GM21825 (cell line): ENCODE data around the gene KIF5A.
"Not testable (repeated sequence)": the region's sequence is repeated elsewhere in the genome, so short reads cannot be mapped to it uniquely, and the experiment has no call there.

Experiments used
- ATAC-seq: cut with Tn5 transposase; IDR thresholded peaks from one replicate; pipeline ENCODE4 v1.9.1; 2021; ENCODE audit warnings: mild to moderate bottlenecking, moderate library complexity; ENCODE audit not compliant: unreplicated experiment

KIF5A gene

DNA sequence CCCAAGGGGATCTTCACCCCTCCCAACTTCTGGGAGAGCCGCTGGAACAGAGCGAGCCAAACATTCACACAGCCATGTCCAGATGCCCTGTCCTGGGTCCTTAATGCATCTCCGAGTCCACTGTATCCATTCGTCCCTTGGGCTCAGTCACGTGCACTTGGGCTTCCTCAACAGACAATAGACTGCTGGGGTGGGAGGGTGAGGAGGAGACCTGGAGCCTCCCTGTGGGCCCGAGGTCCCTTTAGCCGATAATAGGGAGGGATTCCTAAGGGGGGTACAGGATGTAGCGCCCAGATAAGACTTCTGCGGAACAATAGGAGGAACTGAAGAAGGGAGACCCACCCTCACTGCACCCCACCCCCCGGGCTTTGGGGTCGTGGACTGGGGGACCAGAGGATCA lies 68.1 kb downstream of the KIF5A start:
- ATAC-seq = no peak

DNA sequence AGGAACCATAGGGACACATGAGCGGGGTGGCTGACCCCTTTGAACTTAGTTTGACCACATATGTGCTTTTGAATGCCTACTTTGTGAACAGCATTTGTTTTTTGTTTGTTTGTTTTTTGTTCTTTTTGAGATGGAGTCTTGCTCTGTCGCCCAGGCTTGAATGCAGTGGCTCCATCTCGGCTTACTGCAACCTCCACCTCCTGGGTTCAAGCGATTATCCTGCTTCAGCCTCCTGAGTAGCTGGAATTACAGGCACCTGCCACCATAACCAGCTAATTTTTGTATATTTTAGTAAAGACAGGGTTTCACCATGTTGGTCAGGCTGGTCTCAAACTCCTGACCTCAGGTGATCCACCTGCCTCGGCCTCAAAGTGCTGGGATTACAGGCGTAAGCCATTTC lies 68.6 kb downstream of the KIF5A start:
- ATAC-seq = not testable (repeated sequence)

DNA sequence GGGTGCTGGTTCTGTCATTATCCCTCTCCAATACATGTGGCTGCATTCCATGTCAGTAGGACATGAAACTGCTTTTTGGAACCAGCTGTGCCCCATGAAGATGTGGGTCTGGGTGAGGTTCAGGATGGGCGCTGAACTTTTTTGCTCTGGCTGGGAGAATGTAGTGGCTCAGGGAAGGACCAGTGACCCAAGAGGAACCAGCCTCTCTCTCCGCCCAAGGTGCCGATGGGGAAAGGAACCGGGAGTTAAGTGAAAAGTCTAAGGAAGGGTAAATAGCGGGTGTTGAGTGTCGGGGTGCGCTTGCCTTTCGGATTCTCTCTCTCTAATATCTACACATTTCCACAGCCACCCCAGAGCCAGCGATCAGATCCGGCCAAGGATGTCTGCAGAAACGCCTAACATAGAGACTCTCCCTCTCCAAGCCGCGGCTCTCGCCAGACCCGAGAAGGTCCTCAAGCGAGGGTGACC lies 69.2 kb downstream of the KIF5A start:
- ATAC-seq = no peak

DNA sequence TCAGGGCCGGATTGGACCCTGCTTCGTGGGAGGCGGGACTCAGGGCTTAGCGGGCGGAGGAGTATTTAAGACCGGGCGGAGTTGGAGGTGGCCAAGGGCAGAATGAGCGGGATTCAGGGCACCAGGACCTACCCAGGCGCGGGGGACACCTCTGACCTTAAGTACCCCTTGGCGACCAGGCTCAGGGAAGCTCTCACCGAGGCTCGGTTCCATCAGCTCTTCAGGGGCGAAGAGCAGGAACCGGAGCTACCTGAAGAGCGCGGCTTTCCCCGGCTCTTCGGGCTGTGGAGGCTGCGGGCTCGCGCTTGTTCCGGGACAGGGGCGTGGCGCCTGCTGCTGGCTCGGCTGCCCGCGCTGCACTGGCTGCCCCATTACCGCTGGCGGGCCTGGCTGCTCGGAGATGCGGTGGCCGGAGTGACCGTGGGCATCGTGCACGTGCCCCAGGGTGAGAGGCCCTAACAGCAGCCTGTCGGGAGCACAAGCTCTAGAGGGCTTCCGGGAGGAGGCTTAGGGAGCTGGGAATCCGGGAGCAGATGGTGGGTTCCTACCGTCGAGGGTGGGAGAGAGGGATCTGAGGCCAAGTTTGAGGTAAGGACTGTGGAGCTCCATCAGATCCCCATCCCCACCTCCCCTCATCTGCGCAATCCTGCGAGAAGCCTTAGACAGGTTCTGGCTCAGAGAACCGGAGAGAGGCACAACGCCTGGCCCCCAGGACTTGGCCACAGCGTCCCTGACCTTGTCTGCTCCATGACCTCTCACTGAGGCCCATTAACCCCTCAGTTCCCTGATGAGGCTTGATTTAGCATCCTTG lies 69.8 kb downstream of the KIF5A start:
- ATAC-seq = no peak

DNA sequence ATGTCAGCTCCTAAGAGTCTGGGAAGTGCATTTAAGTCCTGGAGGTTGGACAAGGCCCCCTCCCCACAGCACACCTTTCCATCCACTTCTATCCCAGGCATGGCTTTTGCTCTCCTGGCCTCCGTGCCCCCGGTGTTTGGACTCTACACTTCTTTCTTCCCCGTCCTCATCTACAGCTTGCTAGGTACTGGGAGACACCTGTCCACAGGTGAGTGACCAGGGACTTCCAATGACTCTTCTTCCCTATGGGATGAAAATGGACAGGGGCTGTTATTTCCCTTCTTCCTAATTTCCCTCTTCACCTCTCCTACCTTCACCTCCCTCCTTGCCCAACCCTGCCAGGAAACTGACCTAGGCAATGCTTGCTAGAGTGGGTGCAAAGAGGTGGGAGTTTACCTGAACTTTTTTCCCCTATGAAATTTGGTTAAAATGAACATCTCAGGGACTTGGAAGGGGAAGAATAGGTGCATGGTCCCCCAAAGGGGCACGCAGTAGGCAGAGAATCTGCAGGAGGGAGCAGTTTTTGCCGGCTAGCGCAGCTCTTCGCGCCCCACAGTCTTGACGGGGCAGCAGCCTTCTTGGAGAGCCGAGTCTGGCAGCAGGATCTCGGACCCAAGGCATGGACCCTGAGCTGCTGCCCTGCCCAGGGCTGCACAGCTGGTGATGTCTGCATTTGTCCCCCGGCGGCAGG lies 70.5 kb downstream of the KIF5A start:
- no peak for ATAC-seq

DNA sequence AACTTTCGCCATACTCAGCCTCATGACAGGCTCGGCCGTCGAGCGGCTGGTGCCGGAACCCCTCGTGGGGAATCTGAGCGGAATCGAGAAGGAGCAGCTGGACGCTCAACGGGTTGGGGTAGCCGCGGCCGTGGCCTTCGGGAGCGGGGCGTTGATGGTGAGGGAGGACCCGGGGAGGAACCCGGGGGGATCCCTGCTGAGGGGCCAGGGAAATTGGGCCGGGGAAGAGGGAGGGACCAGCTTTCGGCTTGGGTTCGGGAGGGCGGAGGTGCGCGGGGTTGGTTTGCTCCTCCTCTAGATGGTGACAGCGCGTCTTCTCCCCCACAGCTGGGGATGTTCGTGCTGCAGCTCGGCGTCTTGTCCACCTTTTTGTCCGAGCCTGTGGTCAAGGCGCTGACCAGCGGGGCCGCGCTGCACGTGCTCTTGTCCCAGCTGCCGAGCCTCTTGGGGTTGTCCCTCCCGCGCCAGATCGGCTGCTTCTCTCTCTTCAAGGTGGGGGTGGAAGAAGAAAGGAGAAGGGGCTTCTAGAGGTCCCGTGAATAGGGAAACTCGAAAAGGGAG lies 71.2 kb downstream of the KIF5A start:
- no peak for ATAC-seq

DNA sequence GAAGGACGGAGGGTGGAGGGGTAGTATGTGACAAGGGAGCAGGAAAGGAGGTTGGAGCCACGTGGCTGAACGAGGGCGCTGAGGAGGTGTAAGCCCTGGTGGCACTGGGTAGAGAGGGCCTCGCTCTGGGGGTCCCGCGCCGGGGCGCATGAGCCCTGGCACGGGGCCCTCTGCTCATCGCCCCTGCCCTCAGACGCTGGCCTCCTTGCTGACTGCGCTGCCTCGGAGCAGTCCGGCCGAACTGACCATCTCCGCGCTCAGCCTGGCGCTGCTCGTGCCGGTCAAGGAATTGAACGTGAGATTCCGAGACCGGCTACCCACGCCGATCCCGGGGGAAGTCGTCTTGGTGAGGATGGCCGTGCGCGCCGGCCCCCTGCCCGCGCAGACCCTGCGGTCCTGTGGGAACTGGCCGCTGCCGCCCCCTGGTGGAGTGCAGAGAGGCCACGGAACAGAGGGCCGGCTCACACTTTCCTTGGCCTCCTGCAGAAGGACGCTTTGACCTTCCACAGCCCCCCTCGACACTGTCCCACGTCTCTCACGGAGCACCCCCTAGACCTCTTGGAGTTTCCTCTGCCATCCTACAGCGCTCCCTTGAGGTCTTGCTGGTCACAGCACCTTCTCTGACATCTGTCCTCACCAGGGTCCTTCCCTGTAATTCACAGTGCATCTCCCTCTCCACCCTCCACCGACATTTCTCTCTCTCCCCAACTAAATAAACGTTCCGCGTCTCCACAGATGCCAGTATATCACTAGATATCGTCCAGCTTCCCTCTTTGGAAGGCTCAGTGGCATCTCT lies 71.9 kb downstream of the KIF5A start:
- ATAC-seq = no peak

DNA sequence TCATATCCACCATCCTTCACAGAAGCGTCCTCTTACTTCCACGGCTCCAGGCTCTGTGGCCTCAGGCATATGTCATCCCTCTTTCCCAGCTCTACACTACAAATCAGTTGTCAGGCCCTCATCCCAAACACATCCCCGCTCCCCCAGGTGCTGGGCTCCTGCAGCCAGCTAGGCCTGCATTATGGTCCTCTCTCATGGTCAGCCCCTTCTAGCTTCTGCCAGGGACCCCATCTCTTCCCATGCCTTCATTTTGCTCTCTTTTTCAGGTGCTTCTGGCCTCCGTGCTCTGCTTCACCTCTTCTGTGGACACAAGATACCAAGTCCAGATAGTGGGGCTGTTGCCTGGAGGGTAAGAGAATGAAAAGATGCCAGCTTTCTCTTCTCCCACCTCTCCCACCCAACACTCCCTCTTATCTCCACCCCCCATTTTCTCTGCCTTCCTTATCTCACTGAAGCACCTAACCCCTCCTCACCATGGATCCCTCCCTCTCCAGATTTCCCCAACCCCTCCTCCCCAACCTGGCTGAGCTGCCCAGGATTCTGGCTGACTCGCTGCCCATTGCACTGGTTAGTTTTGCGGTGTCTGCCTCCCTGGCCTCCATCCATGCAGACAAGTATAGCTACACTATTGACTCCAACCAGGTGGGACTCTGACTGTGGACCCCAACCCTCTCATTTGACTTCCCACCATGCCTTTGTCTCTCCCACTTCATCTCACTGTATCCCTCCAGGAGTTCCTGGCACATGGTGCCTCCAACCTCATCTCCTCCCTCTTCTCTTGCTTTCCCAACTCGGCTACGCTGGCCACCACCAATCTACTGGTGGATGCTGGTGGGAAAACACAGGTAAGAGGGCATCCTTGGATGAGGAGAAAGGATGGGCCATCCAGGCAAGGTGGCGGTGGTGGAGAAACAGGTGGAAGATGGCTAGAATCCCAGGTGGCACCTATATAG lies 72.7 kb downstream of the KIF5A start:
- no peak for ATAC-seq

DNA sequence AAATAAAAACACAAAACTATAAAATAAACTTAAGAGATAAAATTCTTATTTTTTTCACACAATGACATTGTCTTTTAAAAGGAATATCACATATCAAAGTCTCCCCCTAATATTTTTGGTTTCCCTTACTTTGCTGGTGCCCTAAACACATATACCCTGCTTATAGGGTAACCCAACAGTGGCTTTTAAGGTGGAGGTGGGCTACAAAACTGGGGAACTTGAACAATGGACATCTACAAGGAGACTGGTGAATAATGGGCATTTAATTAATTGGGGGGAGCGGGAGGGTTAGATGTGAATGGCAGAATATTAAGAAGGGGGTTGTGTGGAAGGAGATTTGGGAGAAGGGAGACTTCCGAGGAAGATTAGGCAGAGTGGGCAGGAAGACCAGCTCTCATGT lies 73.5 kb downstream of the KIF5A start:
- no peak for ATAC-seq

DNA sequence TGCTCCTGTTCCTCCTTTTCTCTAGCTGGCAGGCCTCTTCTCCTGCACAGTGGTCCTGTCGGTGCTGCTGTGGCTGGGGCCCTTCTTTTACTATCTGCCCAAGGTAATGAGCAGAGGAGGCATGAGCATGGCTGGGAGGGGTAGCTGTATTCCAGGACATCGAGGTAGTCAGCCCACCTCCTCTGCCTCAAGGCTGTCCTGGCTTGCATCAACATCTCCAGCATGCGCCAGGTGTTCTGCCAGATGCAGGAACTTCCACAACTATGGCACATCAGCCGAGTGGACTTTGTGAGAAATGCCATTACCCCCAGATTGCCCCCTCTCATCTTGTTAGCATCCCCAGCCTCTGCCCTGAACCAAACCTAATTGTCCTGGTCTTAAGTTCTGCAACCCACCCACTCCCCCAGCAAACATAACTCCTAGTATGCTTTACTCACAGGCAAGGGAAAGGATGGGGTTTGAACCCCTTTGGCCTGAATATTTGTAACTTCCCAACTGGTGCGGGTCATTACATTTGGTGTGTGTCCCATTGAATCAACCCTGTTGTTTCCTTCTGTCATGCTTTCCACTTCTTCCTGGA lies 74.1 kb downstream of the KIF5A start:
- no peak for ATAC-seq

DNA sequence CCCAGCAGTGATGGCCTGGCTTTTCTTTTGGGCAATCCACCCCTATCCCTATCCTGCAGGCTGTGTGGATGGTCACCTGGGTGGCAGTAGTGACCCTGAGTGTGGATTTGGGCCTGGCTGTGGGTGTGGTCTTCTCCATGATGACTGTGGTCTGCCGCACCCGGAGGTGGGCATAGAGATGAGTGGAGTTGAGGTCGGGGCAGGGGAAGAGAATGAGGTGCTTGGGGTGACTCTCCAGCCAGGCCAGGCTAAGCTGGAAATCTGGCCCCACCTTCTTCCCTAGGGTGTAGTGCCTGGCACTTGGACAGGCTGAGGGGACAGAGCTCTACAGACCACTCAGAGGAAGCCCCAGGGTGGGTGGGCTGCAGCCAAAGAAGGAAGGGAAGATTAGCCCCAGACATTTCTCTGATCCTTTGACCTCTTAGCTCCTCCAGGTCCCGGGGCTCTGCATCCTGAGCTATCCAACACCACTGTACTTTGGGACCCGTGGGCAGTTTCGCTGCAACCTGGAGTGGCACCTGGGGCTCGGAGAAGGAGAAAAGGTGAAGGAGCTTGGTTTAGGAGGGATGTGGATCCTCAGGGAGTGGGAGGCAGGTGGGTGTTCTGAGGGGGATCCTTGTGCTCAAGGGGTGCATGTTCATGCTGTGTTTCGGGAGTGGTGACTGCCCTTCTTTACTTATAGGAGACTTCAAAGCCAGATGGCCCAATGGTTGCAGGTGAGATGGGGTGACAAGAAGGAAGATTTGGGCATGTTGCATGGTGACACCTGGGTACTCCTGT lies 74.8 kb downstream of the KIF5A start:
- no peak for ATAC-seq

DNA sequence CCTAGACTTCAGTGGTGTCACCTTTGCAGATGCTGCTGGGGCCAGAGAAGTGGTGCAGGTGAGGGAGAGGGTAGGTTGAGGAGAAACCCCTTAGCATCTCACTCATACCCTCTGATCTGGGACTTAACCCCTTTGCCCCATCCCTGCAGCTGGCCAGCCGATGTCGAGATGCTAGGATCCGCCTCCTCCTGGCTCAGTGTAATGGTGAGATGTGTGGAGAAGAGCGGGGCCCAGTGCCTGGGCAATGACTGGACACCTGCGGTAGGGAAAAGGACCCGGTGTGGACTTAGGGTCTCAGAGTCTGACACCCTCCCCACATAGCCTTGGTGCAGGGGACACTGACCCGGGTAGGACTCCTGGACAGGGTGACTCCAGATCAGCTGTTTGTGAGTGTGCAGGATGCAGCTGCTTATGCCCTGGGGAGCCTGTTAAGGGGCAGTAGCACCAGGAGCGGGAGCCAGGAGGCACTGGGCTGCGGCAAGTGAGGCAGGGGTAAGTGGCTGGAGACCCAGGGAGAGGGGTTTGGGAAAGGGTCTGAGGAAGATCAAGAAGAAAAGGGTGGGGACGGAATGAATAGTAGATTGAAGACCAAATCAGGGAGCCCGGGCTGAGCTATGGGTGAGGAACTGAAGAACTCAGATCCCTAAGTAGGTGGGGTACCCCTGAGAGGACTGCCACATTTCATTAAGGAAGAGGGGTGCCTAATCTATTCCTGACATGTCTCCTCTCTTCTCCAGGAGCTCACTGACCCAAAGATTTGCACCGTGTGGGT lies 75.6 kb downstream of the KIF5A start:
- ATAC-seq = no peak

DNA sequence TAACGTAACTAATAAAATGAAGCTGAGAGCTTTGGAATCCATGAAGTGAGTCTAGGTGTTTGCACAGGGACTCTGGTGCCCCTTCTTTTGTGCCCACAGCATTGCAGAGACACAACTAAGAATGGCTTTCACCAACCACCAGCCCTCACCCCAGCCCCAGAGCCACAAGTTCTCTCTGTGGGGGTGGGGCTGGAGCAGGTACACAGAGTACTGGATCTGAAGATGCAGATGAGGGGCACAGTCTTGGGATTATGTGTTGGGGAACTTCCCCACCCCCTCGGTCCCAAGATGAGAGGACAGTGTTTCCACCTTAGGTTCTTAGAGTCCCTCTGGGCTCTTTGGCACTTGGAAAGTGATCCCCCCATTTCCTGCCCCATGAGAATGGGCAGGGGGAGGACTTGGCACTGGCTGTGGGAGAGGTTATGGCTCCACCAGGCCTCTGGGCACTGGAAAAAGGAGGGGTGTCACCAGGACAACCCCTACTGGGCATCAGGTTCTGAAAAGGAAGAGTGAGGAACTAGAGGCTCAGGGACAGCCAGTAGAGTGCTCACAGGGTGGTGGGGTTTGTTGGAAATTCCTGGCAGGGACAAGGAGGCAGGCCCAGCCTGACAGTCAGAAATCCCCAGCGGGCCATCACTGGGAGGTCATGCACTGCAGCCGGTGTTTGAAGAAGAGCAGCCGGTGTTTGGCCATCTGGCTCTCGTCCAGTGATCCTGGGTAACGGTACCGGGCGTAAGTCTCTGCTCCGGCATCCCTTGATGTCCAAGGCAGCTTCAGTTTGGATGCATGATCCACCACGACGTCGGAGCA lies 76.5 kb downstream of the KIF5A start:
- no peak for ATAC-seq

DNA sequence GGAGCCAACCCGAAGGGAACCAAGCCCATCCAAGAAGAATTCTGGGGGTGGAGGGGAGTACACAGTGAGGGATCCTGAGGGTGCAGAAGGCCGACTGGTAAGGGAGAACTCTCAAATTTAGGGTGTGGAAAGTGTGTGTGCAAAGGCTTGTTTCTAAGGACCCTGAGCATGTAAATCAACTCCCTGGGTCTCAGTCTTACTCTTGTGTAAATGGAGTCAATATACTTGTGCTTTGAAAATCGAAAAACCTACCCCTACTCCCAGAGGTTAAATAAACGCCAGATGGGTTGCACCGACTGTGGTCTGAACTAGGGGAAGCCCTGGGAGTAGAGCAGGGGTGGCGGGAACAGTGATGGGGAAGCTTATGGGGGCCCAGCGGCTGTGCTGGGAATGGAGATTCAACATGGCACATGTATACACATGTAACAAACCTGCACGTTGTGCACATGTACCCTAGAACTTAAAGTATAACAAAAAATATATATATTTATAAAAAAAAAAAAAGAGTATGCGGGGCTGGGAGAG lies 77.1 kb downstream of the KIF5A start:
- ATAC-seq = no peak

DNA sequence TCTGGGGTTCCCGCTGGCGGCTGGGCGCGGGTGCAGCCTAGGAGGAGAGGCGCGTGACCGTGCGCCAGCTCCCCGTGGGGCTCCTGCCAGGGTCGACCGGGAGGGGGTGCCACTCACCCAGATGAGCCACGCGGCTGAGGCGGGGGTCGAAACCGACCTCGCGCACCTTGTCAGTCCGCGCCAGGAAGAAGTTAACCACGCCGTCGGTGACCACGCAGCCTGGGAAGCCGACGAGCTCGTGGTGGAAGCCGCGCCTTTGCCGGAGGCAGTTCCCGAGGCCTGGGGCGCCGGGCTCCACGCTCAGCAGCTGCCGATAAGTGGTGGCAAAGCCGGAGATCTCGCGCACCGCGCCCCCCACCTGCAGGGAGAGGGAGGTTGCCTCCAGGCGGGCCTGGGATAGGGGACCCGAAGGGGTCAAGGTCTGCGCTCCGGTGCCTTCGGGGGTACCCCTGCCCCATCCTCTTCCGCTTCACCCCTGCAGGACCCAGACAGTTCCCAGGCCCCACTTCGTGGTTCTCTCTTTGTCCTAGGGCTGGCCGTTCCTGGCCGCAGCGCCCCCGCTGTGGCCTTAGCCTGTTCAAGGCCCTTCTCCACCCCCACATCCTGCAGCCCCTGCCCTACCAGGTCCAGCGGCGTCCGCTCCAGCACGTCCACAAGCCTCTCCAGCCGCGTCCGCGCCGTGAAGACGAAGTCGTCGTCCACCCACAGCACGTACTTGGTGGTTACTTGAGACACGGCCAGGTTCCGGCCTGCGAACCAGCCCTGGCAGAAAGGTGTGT lies 77.8 kb downstream of the KIF5A start:
- ATAC-seq = no peak
